Measurements from ENCODE around the gene KRTAP13-1.

Gene KRTAP13-1

DNA sequence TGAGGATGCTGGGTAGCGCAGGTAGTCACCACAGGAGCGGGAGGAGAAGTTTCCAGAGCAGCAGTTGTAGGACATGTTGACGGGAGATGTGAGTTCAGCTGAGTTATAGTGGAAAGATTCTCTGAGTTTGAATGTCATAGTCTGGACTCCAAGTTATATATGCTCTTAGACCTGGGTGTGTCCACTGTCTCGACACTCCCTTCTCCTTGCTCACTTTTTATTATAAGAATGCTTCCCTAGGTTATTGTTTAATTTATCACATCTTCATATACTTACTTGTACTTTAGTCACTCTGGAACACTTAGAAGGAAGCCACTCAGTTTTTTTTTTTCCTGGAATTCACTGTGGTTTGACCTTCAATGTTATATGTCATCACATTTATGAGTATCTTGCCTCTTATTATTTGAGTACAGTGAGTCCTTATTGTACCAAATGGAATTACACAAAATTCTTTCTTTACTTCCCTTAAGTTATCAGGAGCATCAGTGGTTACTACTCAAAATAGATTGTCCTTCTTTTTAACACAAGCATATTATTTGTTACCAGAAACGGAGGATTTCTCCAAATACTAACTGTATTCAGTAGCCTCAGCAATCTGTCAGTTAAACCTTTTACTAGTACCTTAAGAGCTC is 23.6 kb upstream of the KRTAP13-1 start, which contains the start of gene KRTAP13-2:
TSS of gene KRTAP13-2 (minus strand) at position 133 of the 632 bp plus-strand sequence. CDS start at position 75, 58 bp downstream.
- TF ChIP-seq CTCF (IDR thresholded peaks at IDR 0.05; ENCODE audit: low read depth, low read length), result no peak
- H3K4me3 ChIP-seq (ENCODE audit: low read depth, low read length), result no peak within 1 kb of the TSS
- in situ Hi-C loops (cut with HindIII; ENCODE audit: low sequenced_read_pairs), result no loop called here
- no peak for DNase-seq (ENCODE audit: low read depth, low spot score)

DNA sequence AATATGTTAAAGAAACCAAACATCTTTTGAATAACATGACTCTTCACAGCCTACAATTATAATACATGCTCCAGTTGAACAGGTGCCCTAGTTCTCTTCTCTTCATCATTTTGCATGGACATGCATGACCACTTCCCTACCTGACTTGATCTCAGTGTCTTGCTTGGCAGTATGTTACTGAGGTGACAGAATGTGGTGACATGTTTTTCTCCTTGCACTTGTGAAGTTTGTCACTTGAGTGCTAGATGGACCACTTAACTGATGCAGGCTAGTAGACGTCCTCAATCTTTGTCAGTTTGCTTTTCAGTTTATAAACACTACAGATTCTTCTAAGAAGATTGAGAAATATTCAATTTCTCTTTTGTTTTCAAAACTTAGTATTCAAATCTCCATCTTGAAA is 13.6 kb upstream of the KRTAP13-1 start:
- in situ Hi-C loops (cut with HindIII; ENCODE audit: low sequenced_read_pairs), result no loop called here
- TF ChIP-seq CTCF (IDR thresholded peaks at IDR 0.05; ENCODE audit: low read depth, low read length), result no peak
- no peak overlapping the region for H3K4me3 ChIP-seq (ENCODE audit: low read depth, low read length)
- no peak for DNase-seq (ENCODE audit: low read depth, low spot score)

GRCh38 chr21:30391492-30392025 is 4.3 kb upstream of the KRTAP13-1 start:
- no peak for TF ChIP-seq CTCF (IDR thresholded peaks at IDR 0.05; ENCODE audit: low read depth, low read length)
- no peak overlapping the region for H3K4me3 ChIP-seq (ENCODE audit: low read depth, low read length)
- DNase-seq (ENCODE audit: low read depth, low spot score), result no peak
- in situ Hi-C loops (cut with HindIII; ENCODE audit: low sequenced_read_pairs), result no loop called here

GRCh38 chr21:30408782-30409494 is 13.1 kb downstream of the KRTAP13-1 start:
- TF ChIP-seq CTCF (IDR thresholded peaks at IDR 0.05; ENCODE audit: low read depth, low read length), result peak; percentile 30
- no peak overlapping the region for H3K4me3 ChIP-seq (ENCODE audit: low read depth, low read length)
- in situ Hi-C loops (cut with HindIII; ENCODE audit: low sequenced_read_pairs), result no loop called here
- DNase-seq (ENCODE audit: low read depth, low spot score), result peak; percentile 44

DNA sequence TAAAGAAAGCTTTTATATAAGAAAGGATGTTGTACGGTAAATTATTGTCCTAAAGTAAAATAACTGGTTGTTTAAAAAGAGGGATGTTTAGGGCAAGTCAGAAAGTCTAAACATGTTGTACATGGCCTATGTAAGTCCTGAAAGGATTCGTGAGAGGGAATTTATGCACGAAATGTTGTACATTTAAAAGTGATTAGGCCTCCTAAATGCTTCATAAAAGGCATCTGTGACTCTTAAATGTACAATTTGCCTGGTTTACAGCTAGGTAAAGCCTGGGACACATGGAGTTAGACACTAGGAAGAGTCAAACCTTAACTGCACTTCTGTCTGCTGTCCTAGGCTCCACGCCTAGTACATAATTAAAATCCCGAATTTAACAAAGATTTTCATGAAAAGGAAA is 20.2 kb downstream of the KRTAP13-1 start:
- DNase-seq (ENCODE audit: low read depth, low spot score), result no peak

DNA sequence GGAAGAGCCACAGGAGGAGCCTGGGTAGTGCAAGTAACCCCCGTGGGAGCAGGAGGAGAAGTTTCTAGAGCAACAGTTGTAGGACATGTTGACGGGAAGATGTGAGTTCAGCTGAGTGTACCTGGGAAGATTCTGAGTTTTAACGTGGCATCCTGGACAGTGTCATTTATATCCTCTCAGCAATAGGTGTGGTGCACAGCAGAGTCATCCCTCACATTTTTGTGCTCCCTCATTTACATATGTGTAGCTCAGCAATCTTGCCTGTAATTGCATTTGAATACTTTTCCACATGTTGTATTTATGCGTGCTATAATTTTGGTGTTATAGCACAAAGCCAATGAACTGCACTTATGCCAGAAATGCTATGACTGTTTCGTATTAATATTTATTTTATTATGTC is 30.0 kb downstream of the KRTAP13-1 start, which contains the start of gene KRTAP13-3:
TSS of gene KRTAP13-3 (minus strand) at position 101 of the 400 bp plus-strand sequence. CDS start at position 87, 14 bp downstream.
- no peak for DNase-seq (ENCODE audit: low read depth, low spot score)
- TF ChIP-seq CTCF (IDR thresholded peaks at IDR 0.05; ENCODE audit: low read depth, low read length), result no peak
- in situ Hi-C loops (cut with HindIII; ENCODE audit: low sequenced_read_pairs), result no loop called here

More for the DNA sequence above, 20.2 kb downstream of the KRTAP13-1 start:
- no peak overlapping the region for H3K4me3 ChIP-seq (ENCODE audit: low read depth, low read length)
- TF ChIP-seq CTCF (IDR thresholded peaks at IDR 0.05; ENCODE audit: low read depth, low read length), result no peak
- in situ Hi-C loops (cut with HindIII; ENCODE audit: low sequenced_read_pairs), result no loop called here

More for the DNA sequence above, 30.0 kb downstream of the KRTAP13-1 start, which contains the start of gene KRTAP13-3:
- no peak within 1 kb of the TSS for H3K4me3 ChIP-seq (ENCODE audit: low read depth, low read length)
